Amniotic stem cell (primary cell): ENCODE results near the gene HERC4.

Experiments used
- DNase-seq: peaks from one replicate; lab custom pipeline; 2025; lab: John Stamatoyannopoulos, UW

HERC4 gene

GRCh38 chr10:68074775-68075549 lies at the start of gene HERC4:
Gene HERC4 (minus strand): TSS chr10:68075283. CDS start chr10:68073108, 2,175 bp downstream.
- DNase-seq, result peak; percentile 82

DNA sequence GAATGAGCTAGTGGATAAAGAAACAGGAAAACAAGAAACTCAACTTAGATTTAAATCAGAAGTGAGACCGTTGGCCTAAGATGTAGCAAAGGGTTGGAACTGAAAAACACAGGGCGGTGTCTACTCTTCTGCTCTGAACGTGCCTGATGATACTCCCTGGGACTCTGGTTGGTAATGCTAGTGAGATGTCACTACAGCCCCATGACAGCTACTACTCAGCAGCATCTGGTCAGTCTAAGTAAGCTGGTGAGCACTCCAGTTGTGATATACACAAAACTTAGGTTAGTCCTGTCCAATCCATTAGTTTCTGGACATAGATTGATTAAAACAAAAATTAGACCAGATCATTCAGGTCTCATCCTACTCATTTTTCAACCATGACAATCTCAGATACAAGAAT lies 49.6 kb upstream of the HERC4 start:
- DNase-seq, result no peak

DNA sequence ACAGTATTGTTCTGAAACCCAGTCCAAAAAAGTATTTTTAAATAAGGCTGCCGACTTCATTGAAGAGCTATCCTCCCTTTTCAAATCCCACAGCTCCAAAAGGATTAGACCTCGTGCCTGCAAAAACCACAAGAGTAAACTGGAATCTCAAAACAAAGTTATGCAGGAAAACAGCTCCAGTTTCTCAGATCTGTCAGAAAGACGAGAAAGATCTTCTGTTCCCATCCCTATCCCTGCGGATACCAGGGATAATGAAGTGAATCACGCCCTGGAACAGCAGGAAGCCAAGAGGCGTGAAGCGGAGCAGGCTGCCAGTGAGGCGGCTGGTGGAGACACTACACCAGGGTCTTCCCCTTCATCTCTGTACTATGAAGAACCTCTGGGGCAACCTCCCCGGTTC lies 46.8 kb upstream of the HERC4 start:
- DNase-seq, result no peak

- DNase-seq, result no peak
Measured at GRCh38 chr10:68121020-68121743, 46.1 kb upstream of the HERC4 start.

GRCh38 chr10:68118657-68119056 lies 43.6 kb upstream of the HERC4 start:
- DNase-seq, result no peak

- DNase-seq, result no peak
Measured at GRCh38 chr10:68112837-68113236, 37.8 kb upstream of the HERC4 start.

GRCh38 chr10:68111584-68111983 lies 36.5 kb upstream of the HERC4 start:
- DNase-seq, result no peak

DNA sequence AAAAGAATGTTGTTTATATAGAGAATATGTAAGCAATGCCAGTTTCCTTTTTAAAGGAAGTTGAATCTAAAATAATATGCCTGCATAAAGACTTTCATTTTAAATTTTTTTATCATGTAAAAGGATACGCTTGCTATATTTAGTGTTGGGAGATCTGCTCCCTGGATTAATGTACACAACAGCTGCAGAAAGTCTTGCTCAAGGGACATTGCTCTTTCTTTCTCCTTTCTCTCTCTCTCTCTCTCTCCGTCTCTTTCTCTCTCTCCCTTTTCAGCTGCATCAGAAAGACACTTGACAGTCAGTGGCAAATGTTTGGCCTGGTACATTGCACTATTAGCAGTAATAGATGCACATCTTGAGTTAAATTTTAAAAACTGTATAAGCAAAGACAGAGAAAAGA lies 34.9 kb upstream of the HERC4 start:
- DNase-seq, result no peak

DNA sequence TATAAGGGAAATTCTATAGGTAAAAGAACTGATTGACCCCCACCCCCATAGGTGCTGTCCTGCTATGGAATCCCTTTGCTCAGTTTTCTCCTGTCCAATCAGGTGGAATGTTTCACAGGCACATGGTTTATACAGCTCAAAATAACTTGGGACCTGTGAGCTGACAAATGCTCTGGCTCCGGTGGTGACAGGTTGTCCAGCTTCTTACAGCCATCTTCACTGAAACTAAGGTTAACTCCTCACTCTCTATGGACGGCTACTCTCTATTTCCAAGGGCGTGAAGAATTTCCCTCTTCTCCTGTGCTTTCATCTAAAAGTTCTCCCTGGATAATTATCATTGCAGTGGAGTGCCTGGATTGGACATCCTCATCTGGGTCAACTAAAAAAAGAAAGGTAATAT lies 34.2 kb upstream of the HERC4 start, which contains the start of gene MYPN:
Gene MYPN (plus strand): TSS at position 158 of the 400 bp plus-strand sequence. CDS start 11,951 bp downstream, outside the sequence.
- no peak for DNase-seq

- DNase-seq, result no peak
Measured at GRCh38 chr10:68108653-68109052, 33.6 kb upstream of the HERC4 start.

DNA sequence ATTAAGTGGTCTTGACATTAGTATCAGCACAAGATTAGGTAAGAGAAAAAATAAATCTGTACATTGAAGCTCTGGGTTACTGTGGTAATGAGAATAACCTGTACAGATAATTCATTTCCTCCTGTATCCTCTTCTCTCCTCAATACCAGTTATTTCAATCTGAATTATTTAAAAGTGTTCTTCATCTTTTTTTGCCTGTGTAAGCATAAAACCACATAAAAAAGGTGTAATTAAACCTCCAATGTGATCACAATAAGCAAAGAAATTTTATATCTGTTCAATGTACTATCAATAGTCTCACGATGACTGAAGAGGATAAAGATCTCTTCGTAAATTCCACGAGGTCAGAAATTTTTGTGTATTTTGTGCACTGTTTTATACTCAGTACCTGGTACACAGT lies 33.0 kb upstream of the HERC4 start:
- DNase-seq, result no peak

- no peak for DNase-seq
Measured at GRCh38 chr10:68107651-68108050, 32.6 kb upstream of the HERC4 start.

GRCh38 chr10:68106656-68107055 lies 31.6 kb upstream of the HERC4 start:
- peak; percentile 23 for DNase-seq

DNA sequence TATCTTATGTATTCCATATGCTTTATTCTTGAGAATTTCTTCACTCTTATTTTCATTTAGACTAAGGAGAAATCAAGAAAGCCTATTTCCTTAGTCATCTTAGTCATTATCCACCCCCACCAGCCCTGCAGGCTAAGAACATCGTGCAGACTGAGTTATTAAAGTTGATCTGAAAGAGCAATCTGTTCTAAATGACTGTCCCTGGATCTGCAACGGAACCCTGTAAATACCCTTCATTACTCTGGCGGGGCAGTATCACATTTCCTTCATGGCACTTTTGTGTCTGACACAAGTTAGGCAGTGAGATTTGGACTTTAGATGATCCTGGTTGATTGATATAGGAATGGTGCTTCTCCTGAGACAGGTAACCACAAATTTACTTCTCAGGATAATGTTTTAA lies 30.7 kb upstream of the HERC4 start:
- peak; percentile 30 for DNase-seq

DNA sequence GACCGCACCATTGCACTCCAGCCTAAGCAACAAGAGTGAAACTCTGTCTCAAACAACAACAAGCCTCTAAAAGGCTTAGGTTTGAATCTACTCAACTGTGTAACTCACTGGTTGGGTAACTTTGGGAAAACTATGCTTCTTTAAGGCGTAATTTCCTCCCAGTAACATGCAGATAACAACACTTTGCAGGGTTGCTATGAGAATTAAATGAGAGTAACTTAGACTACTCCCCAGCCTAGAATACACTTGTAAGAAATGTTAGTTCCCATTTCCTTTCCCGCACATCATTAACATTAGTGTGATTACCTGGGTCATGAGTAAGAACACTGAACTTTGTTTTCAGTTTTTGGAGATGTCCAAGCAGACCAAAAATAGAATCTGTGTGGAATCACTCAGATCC lies 28.8 kb upstream of the HERC4 start:
- DNase-seq, result no peak

DNA sequence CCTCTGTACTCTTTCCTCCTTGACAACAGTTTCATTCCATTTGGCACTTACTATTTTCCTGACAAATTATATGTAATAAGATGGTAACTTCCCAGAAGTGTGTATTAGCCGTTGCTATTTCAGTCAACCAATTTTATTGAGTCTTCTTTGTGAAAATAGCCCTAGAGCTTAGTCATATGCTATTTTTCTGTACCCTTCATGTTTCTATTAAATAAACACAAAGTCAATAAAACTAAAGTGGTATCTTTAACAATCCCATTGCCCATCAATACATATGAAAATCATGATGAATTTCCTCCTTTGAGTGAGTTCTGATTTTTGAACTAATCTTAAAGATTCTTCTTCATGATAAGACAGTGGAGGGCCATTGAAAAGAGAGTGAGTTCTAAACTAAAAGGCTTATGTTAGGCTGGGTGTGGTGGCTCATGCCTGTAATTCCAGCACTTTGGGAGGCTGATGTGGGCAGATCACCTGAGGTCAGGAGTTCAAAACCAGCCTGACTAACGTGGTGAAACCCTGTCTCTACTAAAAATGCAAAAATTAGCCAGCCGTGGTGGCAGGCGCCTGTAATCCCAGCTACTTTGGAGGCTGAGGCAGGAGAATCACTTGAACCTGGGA lies 28.3 kb upstream of the HERC4 start:
- no peak for DNase-seq

- no peak for DNase-seq
Measured at GRCh38 chr10:68101066-68101465, 26.0 kb upstream of the HERC4 start.

GRCh38 chr10:68099736-68100135 lies 24.7 kb upstream of the HERC4 start:
- DNase-seq, result no peak

DNA sequence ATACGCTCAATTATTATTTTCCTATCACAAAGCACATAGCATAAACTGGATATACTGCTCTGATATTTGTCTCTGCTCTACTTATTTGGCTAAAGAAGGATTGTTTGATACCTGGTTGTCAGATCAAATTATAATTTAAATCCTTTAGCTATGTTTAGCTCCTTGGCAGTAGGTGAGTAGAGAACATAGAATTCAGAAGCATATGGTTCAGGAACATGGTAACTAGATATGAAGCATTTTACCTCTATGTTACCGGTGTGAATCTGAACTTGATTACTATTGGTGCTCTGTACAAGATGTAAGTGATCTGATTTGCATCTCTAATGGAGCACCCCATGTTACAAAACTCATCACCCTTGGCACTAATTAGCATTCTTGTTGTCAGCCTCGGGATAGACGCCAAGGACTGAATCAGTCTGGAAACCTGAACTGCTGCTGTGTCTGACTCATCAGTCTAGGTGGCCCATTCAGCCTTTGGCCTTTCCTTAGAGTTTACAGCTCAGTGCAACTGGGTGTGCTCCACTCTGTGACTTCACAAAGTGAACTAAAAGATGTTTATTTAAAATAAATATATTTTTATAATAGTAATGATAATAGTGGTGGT lies 21.9 kb upstream of the HERC4 start:
- peak; percentile 71 for DNase-seq

DNA sequence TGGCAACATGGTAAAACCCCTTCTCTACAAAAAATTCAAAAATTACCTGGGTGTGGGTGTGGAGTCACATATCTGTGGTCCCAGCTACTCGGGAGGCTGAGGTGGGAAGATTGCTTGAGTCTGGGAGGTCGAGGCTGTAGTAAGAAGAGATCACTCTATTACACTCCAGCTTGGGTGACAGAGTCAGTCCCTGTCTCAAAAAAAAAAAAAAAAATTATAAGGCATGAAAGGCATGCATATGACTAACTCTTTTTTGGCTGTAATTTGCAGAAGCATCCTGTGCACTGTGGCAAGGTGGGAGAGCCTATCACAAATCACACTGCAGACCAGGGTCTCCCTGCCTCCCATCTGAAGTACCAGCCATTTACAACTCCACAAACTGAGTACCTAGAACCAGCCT lies 20.1 kb upstream of the HERC4 start:
- no peak for DNase-seq

GRCh38 chr10:68092512-68092911 lies 17.4 kb upstream of the HERC4 start:
- DNase-seq, result no peak

GRCh38 chr10:68090586-68090985 lies 15.5 kb upstream of the HERC4 start:
- DNase-seq, result no peak

- DNase-seq, result no peak
Measured at GRCh38 chr10:68088740-68089139, 13.7 kb upstream of the HERC4 start.
